DOHH2 (cell line): ENCODE measurements around the gene PSTPIP1.

ENCODE experiments used
- H3F3A ChIP-seq: fragments of 200-600 bp; sonication (generic), shearing (Covaris generic); 2 replicates; pipeline ENCODE4 v1.6.0; 2016; ENCODE audit warnings: antibody characterized with exemption, mild to moderate bottlenecking; ENCODE audit not compliant: control insufficient read depth, insufficient read depth
- H3K27ac ChIP-seq: fragments of 200-600 bp; sonication (generic); 2 replicates; pipeline ENCODE4 v1.5.1; 2014; ENCODE audit warnings: low read depth, mild to moderate bottlenecking, low read length, moderate library complexity
- H3K27me3 ChIP-seq: fragments of 200-600 bp; sonication (generic); 2 replicates; pipeline ENCODE4 v1.6.1; 2014; ENCODE audit warnings: mild to moderate bottlenecking, low read length, mixed read lengths; ENCODE audit not compliant: control insufficient read depth
- H3K36me3 ChIP-seq: fragments of 200-600 bp; sonication (generic); 2 replicates; pipeline ENCODE4 v1.6.1; 2014; ENCODE audit warnings: mild to moderate bottlenecking, low read length, moderate library complexity, mixed read lengths; ENCODE audit not compliant: control insufficient read depth
- H3K4me1 ChIP-seq: fragments of 200-600 bp; sonication (generic); 2 replicates; pipeline ENCODE4 v1.6.1; 2014; ENCODE audit warnings: mild to moderate bottlenecking, low read length, mixed read lengths; ENCODE audit not compliant: control insufficient read depth
- H3K4me2 ChIP-seq: fragments of 200-600 bp; sonication (generic); 2 replicates; pipeline ENCODE4 v1.6.0; 2014; ENCODE audit warnings: mild to moderate bottlenecking, low read length, moderate library complexity
- H3K4me3 ChIP-seq: fragments of 200-600 bp; sonication (generic); 2 replicates; pipeline ENCODE4 v1.5.1; 2014; ENCODE audit warnings: mild to moderate bottlenecking, low read length, mixed read lengths
- H3K79me2 ChIP-seq: fragments of 200-600 bp; sonication (generic); 2 replicates; pipeline ENCODE4 v1.6.1; 2014; ENCODE audit warnings: mild to moderate bottlenecking, low read length, mixed read lengths; ENCODE audit not compliant: control insufficient read depth
- H3K9me2 ChIP-seq: fragments of 200-600 bp; sonication (generic); replicated peaks from 2 replicates; pipeline ENCODE4 v1.6.1; 2014; ENCODE audit warnings: mild to moderate bottlenecking, low read length, mixed read lengths; ENCODE audit not compliant: control insufficient read depth
- H3K9me3 ChIP-seq: fragments of 200-600 bp; sonication (generic); 2 replicates; pipeline ENCODE4 v1.6.1; 2014; ENCODE audit warnings: antibody characterized with exemption, low read length, mixed read lengths; ENCODE audit not compliant: control insufficient read depth, insufficient read depth
- H4K20me1 ChIP-seq: fragments of 200-600 bp; sonication (generic); 2 replicates; pipeline ENCODE4 v1.6.0; 2014; ENCODE audit warnings: low read depth, mild to moderate bottlenecking, antibody characterized with exemption, low read length, moderate library complexity; ENCODE audit not compliant: control insufficient read depth, insufficient read depth
- EZH2phosphoT487 ChIP-seq: fragments of 200-600 bp; sonication (generic); IDR thresholded peaks from 2 replicates; pipeline ENCODE4 v1.6.1; 2017; ENCODE audit warnings: borderline replicate concordance, mild to moderate bottlenecking, antibody characterized with exemption, low read length, moderate library complexity, mixed read lengths
- TF ChIP-seq, protein P1 (sequence below): fragments of 200-600 bp; sonication (generic); IDR thresholded peaks from one replicate; pipeline ENCODE4 v1.5.1; 2014; ENCODE audit warnings: antibody characterized with exemption, mild to moderate bottlenecking, low read depth, low read length; ENCODE audit not compliant: poor library complexity, severe bottlenecking

PSTPIP1 gene

DNA sequence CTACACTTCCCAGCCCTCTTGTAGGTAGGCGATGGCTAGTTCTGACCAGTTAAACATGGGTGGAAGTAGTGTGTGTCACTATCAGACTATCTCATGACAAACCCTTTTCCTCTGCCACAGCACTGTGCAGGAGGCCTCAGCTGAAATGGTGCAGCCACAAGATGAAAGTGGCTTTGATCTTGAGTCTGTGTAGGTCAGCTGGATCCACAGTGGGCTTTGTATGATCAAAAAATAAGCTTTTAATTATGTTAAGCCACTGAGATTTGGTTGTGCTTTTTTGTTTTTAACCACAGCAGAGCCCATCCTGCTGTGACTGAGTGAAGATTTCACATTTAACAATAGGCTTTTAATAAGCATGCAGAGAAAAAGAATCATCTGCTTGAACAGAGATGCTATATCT is 43.7 kb upstream of the PSTPIP1 start:
- no peaks in the 10 kb centered on the region for H4K20me1 ChIP-seq
- peaks cover 23% of the 10 kb centered on the region for H3K4me1 ChIP-seq
- H3K9me3 ChIP-seq, result no peaks in the 10 kb centered on the region
- H3K79me2 ChIP-seq, result no peaks in the 10 kb centered on the region
- H3F3A ChIP-seq, result no peaks in the 10 kb centered on the region
- TF ChIP-seq EZH2phosphoT487, result no peak
- TF ChIP-seq, protein P1, sequence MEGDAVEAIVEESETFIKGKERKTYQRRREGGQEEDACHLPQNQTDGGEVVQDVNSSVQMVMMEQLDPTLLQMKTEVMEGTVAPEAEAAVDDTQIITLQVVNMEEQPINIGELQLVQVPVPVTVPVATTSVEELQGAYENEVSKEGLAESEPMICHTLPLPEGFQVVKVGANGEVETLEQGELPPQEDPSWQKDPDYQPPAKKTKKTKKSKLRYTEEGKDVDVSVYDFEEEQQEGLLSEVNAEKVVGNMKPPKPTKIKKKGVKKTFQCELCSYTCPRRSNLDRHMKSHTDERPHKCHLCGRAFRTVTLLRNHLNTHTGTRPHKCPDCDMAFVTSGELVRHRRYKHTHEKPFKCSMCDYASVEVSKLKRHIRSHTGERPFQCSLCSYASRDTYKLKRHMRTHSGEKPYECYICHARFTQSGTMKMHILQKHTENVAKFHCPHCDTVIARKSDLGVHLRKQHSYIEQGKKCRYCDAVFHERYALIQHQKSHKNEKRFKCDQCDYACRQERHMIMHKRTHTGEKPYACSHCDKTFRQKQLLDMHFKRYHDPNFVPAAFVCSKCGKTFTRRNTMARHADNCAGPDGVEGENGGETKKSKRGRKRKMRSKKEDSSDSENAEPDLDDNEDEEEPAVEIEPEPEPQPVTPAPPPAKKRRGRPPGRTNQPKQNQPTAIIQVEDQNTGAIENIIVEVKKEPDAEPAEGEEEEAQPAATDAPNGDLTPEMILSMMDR, result no peak
- H3K36me3 ChIP-seq, result peaks cover 21% of the 10 kb centered on the region
- no peak overlapping the region for H3K27ac ChIP-seq
- no peaks in the 10 kb centered on the region for H3K9me2 ChIP-seq
- peaks cover 6% of the 10 kb centered on the region; the same call in 1 of the 2 replicates for H3K27me3 ChIP-seq
- no peak overlapping the region for H3K4me3 ChIP-seq
- H3K4me2 ChIP-seq, result no peak overlapping the region

DNA sequence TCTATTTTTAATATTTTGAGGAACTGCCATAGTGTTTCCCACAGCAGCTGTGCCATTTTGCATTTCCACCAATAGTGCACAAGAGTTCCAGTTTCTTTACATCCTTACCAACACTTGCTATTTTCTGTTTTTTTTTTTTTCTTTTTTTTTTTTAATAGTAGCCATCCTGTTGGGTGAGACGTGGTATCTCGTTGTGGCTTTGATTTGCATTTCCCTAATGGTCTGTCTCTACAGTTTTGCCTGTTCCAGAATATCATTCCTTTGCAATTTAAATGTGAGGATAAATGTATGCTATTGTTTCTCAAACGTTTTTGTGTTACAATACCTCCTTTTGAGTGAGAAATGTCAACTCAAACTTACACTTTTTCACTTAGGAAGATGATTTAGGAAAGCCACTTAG is 41.0 kb upstream of the PSTPIP1 start:
- Histone ChIP-seq H3K4me3 (no peak overlapping the region), H3F3A (no peaks in the 10 kb centered on the region), H4K20me1 (no peaks in the 10 kb centered on the region), H3K4me1 (peaks cover 3% of the 10 kb centered on the region; the same call in 1 of the 2 replicates), H3K9me3 (no peaks in the 10 kb centered on the region), H3K27me3 (peaks cover 9% of the 10 kb centered on the region), H3K27ac (no peak overlapping the region), H3K4me2 (no peak overlapping the region), H3K36me3 (peaks cover 6% of the 10 kb centered on the region), H3K9me2 (no peaks in the 10 kb centered on the region), H3K79me2 (no peaks in the 10 kb centered on the region)
- TF ChIP-seq, protein P1, result no peak
- TF ChIP-seq EZH2phosphoT487, result no peak

DNA sequence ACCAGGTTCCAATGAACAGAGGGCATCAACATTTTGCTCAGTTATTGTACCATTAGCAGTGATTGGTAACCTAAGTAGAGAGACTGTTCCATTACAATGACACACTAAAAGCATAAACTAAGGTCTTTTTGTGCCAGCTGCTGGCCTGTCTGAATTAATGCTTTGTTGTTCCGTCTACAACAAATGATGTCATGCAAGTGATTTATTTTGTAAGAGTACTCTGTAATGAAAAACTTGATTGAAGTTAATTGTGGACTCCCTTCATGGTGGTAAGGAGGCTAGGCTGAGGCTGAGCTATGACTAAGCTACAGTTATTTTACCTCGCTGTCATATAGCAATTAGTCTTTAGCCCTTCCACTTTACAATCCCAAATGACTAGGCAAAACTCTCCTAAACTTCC is 40.2 kb upstream of the PSTPIP1 start:
- Histone ChIP-seq H3K4me1 (peaks cover 3% of the 10 kb centered on the region; the same call in 1 of the 2 replicates), H3F3A (no peaks in the 10 kb centered on the region), H3K4me2 (no peak overlapping the region), H3K9me2 (no peaks in the 10 kb centered on the region), H3K36me3 (peaks cover 6% of the 10 kb centered on the region), H3K27ac (no peak overlapping the region), H3K79me2 (no peaks in the 10 kb centered on the region), H3K9me3 (no peaks in the 10 kb centered on the region), H4K20me1 (no peaks in the 10 kb centered on the region), H3K27me3 (peaks cover 9% of the 10 kb centered on the region), H3K4me3 (no peak overlapping the region)
- TF ChIP-seq, protein P1, result no peak
- no peak for TF ChIP-seq EZH2phosphoT487
